ENCODE results near the gene TCF7L1.
"Not testable (repeated sequence)": the region's sequence is repeated elsewhere in the genome, so short reads cannot be mapped to it uniquely, and the experiment has no call there.

TCF7L1 gene

DNA sequence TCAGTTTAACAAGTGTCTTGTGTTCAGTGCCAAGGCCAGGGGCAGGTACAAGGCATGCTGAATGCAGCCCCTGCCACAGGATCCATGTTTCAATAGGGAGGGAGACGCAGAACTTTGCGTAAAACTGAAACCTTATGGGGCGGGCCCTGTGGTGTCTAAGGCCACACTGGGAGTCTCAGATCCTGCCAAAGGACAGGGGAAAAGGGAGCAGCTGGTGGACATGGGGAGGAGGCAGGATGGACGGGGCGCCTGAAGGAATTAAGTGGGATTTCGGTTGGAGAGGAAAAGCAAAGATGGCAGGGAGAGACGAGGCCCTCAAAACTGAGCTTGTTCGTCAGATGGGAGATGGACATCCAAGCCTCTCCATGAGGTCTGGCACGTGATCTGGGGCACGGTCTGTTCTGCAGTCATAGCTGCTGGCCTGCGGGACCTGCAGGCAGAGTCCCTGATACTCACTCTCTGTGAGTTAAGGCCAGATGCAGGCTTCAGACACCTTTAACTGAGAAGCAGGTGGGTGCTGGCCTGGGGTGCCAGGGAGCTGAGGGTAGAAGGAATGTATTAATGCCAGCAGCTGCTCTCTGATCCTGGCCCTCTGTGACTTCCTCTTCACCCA, 48.8 kb downstream of the TCF7L1 start:
- FAIRE-seq = no peak

DNA sequence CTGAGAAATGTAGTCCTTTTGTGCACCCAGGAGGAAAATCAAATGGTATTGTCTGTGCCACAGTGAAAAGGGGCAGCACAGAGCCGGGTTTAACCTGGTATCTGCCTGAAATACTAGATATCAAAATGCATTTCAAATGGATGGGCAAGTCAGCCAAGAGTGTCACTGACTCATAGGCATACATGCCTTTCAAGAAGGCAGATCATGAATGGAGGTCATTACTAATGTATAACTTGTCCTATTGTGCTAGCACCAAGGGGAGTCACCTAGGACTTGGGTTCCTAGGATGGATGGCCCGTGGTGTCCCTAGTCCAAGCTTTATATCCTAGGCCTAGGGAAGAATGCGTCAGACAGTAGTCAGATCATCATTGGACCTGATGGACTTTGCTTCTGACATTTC, 49.9 kb downstream of the TCF7L1 start:
- FAIRE-seq = no peak
- DNase-seq (ENCODE audit: low spot score) = no peak

More for the DNA sequence above, 48.8 kb downstream of the TCF7L1 start:
- no peak for DNase-seq (ENCODE audit: low spot score)

DNA sequence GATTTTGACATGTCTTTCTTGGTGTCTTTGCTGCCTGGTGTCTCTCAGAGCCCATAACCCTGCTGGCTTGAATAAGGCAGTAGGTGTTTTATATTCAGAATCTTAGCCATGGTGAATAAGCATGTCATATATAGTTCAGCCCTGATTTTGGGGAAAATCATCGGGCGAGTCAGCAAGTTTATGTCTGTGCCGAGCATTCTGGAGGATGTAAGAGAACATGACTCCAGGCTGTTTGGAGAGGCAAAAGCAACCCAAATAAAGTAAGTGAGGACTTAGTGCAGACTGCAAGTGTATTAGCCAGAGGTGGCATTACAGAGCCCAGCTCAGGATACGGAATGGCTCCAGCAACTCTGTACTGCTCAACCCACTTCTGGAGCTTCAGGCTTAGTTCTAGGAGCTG, 50.3 kb downstream of the TCF7L1 start:
- FAIRE-seq (no peak), DNase-seq (ENCODE audit: low spot score) (no peak)

DNA sequence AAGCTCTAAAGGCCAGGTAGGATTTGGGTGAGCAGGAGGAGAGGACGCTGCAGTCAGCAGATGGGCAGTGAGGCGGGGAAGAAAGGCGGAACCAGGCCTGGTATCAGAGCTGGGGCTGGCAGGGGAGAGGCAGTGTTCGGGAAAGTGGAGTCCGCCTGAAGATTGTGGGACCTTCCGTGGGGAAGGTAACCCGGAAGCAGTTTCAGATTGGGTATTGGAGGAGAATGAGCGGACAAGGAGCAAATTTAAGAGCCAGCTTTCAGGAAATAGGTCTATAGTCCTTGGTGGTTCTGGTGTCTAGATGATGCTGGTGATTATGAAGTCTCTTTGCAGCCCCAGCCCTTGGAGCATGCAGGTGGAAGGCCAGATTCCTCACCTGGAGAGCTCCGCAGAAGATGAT, 51.0 kb downstream of the TCF7L1 start:
- FAIRE-seq (no peak), DNase-seq (ENCODE audit: low spot score) (no peak)

DNA sequence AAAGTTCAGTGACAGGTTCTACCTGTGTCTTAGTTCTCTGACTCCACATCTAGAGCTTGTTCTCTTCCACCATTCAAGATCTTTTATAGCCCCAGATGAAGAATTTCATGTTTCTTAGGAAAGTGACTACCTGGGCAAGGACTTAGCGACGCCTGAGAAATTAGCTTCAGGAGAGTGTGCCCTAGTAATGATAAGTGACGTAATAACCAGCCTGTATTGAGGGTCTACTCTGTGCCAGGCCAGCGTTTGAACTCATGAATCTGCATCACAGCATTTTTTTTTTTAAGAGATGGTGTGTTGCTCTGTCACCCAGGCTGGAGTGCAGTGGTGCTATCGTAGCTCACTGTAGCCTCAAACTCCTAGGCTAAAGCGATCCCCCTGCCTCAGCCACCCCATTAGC, 51.8 kb downstream of the TCF7L1 start:
- no peak for DNase-seq (ENCODE audit: low spot score)
- no peak for FAIRE-seq

DNA sequence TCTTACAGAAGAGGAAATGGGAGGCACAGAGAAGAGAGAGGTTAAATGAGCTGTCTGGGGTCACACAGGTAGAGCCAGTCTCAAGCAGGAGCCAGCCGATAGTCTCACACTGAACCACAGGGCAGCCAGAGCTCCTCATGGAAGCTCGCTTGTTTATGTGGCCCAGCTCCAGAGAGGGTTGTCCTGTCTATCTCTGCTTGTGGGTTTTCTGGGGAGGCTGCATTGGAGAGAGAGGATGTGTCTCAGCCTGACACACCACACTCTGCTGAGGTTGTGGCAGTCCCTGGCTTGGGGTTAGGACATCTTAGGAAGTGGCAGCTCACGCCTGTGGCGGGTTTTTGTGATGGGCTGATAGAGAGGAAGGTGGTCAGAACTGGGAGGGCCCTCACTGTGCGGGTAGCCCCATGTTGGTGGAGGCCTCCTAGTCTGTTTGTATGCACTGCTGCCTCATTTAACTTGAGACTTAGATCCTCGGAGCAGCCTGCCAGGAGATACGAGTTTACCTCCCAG, 52.3 kb downstream of the TCF7L1 start:
- FAIRE-seq (no peak), DNase-seq (ENCODE audit: low spot score) (no peak)

DNA sequence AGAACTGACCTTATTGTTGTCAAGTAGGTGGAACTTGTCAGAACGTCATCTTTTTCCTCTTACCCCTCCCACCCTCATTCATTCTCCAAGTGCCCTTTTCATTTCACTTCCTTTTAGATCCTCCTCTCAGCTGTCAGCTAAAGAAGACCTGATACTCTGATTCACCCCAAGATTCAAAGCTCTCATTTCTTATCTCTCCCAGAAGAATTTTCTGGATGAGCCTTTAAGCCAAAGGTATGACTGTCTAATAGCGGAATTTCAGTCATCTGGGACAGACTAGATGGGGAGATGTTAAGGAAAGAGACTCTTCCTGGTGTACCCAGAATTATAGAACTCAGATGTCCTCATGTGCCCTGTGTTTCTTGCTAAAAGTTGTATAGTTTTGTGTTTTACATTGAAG, 53.9 kb downstream of the TCF7L1 start:
- DNase-seq (ENCODE audit: low spot score) = no peak
- no peak for FAIRE-seq

DNA sequence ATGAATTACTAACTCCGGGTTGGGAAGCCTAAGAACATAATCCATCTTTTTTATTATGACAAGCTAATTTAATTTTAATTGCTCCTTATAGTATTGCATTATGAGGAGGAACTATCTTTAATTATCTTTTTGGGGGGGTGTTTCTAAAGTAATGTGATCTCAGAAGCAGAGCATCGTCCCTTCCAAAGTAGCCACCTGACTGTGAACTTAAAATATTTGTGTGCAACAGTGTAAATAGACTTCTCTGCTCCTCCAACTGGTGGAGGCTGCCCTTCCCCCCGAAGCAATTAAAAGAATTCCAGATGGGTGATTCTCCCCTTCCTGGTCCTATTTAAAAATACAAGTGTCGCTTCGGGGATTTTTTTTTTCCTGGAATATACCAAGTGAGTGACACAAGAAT, 55.7 kb downstream of the TCF7L1 start:
- DNase-seq (ENCODE audit: low spot score) (peak; percentile 27), FAIRE-seq (no peak)

DNA sequence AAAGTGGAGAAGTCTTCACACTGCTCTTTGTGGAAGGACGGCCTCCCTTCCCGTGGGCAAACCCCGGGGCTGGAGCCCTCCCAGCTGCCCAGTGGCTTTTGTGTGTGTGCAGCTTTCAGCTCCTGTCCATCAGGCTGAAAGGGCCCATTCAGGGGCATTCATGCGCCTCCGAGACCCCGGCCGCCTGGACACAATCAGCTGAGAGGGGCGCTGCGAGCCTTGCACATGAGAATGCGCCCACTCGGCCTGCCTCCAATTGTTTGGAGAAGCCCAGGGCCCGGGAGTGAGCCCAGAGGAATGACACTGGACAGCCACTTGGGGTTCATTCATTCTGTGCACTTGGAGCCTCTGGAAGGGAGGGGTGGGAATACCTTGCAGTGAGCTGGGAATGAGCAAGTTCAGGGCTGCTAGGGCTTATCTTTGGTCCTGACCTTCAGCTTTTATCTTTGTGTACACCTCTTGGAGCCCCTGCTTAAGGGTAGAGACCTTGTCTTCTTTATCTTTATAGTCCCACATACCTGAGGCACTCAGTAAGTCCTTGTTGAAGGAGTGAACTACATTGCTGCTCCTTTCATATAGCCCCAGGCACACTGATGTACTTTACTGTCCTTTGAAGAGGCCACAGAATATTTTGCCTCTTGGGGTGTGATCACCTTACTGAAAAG, 56.5 kb downstream of the TCF7L1 start:
- no peak for DNase-seq (ENCODE audit: low spot score)
- FAIRE-seq = no peak

DNA sequence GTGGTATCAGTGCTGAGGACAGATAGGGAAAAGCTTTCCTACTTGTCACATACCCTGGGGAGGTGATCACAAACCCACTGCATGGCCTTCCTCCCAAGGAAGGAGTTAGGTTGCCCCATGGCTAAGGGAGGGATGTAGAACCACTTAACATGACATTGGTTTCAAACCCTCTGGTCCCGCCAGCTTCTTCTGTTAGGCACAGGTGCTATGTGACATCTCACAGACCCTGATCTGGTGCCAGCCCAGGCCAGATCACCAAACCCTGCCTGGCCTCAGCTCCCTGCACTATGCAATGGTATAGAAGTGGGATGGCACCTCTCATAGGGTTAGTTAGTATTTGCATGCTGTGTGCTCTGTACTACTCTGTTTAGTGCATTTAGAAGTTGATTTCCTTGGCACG, 58.0 kb downstream of the TCF7L1 start:
- FAIRE-seq = no peak
- no peak for DNase-seq (ENCODE audit: low spot score)

DNA sequence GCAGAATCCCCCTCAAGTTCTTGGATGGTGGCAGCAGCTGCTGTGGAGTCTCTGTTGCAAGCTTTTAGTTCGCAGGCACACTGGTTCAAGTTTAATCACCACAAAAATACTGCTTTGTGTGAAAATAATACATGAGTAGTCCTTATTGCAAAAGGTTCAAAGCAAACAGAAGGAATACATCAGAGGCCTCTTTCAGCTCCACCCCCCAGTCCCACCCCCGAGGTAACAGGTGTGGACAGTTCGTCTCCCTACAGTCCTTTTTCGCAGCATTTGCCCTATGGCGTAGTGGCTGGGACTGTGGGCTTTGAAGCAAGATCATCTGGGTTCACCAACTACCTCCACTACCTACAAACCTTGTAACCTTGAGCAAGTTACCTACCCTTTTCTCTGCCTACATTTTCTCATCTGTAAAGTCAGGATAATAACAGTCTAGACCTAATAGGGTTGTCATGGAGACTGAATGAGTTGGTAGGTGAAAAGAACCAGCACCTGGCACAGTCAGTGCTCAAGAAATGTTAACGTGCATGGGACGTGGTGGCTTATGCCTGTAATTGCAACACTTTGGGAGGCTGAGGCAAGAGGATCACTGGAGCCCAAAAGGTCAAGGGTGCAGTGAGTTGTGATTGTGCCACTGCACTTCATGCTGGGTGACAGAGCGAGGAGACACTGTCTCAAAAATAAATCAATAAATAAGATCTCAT, 61.7 kb downstream of the TCF7L1 start:
- FAIRE-seq (no peak), DNase-seq (ENCODE audit: low spot score) (no peak)

DNA sequence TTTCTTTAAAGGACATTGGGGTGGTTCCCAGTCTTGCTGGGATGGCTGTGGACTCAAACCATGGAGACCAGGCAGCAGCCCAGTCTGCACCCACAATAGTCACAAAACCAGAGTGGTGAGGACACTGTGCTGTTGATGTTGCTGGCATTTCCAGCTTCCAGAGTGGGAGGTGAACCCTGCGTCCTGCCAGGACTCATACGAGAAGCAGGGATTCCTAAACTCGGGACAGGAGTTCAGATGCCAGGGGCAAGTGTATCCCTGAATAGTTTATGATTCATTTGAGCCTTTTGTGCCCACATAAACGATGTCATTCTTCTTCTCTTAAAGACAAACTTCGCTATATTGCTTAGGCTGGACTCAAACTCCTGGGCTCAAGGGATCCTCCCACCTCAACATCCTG, 62.8 kb downstream of the TCF7L1 start:
- FAIRE-seq = no peak

DNA sequence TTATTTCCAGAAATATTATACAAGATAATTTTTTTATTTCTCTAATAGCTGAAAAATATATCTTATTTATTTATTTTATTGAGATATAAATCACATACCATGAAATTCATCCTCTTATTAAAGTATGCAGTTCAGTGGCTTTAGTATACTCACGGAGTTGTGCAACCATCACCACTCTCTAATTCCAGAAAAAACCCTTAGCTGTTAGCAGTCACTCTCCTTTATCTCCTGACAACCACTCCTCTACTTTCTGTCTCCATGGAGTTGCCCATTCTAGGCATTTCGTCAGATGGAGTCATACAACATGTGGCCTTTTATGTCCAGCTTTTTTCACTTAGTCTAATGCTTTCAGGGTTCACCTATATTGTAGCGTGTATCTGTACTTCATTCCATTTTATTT, 66.5 kb downstream of the TCF7L1 start:
- FAIRE-seq = no peak
- DNase-seq (ENCODE audit: low spot score) = no peak

More for the DNA sequence above, 62.8 kb downstream of the TCF7L1 start:
- DNase-seq (ENCODE audit: low spot score) = no peak

DNA sequence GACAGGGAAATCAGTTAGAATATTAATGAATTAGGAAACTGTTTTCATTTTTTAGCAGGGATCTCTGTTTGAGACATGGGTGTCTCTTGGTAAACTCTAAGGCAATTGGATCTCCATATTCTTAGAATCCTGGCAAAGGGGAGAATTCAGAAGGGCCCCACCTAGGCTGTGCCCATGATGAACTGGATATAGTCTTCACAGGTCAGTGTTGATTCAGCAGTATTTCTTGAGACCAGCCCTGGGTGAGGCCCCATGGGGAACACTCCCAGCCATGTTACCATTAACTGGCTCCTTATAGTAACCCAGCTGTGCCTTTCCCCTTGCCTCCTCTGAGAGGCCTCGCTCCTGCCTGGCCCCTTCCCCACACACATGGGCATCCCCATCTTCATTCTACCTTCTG, 76.7 kb downstream of the TCF7L1 start:
- DNase-seq (ENCODE audit: low spot score) (no peak), FAIRE-seq (no peak)

DNA sequence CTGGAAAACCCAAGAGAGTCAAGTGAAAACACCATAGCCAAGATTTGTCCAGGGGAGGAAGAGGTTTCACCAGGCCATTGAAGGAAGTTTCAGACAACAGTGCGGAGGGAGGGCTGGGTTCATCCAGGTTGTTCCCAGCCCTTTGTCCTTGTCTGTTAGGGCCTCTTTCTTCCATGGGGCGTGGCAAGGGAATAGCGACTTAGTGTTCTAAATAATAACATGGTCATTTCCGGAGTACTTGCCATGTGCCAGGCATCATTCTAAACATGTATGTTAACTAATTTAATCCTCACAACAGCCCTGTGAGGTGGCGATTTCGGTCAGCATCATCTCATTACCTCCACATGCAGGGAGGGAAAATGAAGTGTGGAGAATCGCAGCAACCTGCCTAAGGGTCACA, 77.3 kb downstream of the TCF7L1 start:
- DNase-seq (ENCODE audit: low spot score) = no peak
- no peak for FAIRE-seq

DNA sequence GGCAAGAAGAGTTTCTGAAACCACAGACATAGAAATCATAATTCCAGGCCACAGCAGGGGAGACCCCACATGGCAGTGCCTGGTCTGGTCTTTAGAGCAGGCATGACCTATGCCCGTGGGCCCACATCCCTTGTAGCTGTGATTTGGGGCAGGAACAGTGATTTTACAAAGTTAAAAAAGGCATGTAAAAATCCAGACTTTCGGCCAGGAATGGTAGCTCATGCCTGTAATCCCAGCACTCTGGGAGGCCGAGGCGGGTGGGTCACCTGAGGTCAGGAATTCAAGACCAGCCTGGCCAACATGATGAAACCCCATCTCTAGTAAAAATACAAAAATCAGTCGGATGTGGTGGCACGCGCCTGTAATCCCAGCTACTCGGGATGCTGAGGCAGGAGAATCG, 78.4 kb downstream of the TCF7L1 start:
- not testable (repeated sequence) for FAIRE-seq; DNase-seq (ENCODE audit: low spot score)

DNA sequence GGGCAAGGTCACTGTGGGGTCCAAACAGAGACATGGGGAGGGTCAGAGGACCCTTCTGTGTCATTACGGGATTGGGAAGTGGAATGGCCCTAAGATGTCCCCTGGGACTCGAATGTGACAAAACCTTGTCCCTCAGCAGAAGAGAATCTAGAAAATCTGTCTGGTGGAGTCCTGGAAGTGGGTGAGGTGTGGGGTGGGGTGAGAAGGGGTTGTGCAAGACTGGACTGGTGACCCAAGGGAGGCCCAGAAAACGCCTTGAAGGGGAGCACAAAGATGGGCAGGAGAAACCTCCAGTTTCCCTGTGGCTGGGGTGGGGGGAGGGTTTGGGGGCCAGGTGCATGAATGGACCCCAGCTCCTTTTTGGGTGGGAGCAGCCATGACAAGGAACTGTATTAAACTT, 79.6 kb downstream of the TCF7L1 start:
- no peak for FAIRE-seq
- no peak for DNase-seq (ENCODE audit: low spot score)

DNA sequence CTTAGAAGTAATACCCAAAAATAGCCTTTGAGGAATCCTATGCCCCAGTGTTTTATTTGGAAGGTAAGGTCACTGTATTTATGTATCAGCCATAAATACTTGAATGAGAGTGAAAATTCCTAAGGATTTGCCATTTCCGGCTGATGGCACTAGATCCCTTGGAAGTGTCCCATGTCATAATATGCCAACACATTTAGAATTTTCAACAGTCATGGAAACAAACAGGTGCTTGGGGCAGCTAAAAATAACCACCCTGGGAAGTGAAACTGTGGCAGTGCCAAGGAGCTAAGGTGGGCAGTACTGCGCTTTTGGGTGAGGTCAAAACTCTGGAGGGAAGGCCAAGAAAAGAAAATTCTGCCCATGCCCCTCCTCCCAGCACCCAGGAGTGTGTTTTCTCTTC, 80.2 kb downstream of the TCF7L1 start:
- FAIRE-seq = no peak
- no peak for DNase-seq (ENCODE audit: low spot score)

DNA sequence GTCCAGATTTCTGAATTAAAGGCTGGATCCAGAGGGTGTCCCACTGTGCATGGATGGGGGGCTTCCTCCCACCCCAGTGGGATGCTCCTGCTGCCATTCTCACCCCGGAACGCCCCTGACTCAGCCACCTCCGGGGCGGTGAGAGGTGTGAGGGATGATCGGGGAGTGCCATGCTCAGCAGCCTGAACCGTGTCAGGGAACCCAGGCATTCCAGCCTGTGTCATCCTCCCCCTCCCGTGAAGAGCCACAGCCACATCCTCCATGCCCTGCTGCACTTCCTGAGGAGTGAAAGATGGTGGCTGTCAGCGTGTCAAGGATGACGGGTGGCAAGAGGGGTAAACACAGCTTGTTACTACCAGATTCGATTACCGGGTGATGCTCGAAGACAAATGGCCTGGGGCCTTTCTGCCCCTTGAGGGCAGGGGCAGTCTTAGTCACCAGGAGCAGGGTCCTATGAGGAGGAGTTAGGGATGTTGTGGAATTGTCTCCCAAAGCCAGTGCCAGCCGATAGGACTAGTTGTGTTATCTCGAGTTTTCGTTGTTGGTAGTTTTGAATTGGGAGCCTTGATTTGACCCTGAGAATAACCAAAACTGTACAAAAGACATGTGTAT, 80.8 kb downstream of the TCF7L1 start:
- FAIRE-seq (no peak), DNase-seq (ENCODE audit: low spot score) (no peak)

DNA sequence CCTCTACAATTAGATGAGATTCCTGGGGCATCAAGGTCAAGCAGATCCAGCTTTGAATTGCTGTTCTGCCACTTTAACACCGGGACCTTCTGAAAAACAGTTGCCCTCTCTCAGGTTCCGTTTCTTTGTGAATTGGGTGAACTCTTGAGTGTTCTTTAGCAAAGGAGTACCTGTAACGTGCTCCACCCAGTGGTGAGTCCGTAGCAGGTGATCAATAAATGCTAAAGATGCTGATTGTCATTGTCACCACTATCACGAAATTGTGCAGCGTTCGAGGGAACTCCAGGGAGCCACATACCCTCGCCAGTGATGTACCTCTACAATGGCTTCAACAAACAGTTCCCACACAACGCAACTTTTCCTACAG, 81.9 kb downstream of the TCF7L1 start:
- DNase-seq (ENCODE audit: low spot score) = no peak
- FAIRE-seq = no peak

DNA sequence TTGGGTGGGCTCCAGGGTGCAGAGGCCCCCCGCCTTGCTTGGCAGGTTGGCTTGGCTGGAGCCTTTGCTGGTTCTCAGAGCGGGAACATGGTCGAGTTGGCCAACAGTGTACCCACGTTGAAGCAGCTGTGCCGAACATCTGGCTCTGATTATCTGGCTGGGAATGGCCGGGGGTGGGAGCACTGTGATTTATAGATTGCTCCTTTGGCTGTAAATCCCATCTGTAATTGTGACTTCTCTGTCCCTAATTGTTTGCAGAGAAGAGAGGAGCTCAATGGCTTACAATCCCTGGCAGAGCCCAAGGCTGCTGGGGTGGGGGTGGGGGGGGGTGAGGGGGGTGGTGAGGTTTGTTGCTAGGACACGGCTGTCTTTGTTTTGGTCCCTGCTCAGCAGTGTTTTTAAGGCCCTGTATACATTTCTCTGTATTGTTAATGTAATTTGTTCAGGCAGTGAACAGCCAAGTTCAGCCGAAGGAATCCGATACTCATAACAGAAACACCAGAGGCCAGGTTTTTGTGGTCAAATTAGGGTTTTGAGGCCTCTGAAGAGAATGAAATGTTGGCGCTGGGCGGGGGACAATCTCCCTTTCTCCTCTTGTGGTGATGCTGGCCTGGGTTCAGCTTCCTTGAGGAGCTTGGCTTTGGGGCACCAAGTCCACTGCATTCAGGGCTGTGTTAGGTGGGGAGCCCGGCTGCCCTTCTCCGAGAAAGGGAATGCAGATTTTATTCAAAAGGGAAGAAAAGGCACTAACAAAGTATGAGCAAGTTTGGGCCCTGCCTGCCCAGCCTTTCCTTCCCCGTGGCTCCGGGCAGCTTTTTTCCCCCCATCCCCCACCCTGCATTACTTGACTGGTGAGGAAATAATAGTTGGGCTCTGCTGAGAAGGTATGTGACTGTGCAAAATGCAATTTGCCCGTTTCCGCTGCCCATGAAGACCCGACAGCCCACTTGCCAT, 82.5 kb downstream of the TCF7L1 start:
- no peak for FAIRE-seq
- peak; percentile 54 for DNase-seq (ENCODE audit: low spot score)

All from urothelium cell line (cell line).